SW480 (cell line): ENCODE results near the gene TSGA10.
A peak's percentile ranks its signal among the peaks of the same experiment; 100 is the strongest.
"Not testable (repeated sequence)": the region's sequence is repeated elsewhere in the genome, so short reads cannot be mapped to it uniquely, and the experiment has no call there.

Experiments used
- DNase-seq: peaks from one replicate; pipeline ENCODE4 v3.0.0-alpha.2; 2016; ENCODE audit warnings: low spot score

TSGA10 gene

DNA sequence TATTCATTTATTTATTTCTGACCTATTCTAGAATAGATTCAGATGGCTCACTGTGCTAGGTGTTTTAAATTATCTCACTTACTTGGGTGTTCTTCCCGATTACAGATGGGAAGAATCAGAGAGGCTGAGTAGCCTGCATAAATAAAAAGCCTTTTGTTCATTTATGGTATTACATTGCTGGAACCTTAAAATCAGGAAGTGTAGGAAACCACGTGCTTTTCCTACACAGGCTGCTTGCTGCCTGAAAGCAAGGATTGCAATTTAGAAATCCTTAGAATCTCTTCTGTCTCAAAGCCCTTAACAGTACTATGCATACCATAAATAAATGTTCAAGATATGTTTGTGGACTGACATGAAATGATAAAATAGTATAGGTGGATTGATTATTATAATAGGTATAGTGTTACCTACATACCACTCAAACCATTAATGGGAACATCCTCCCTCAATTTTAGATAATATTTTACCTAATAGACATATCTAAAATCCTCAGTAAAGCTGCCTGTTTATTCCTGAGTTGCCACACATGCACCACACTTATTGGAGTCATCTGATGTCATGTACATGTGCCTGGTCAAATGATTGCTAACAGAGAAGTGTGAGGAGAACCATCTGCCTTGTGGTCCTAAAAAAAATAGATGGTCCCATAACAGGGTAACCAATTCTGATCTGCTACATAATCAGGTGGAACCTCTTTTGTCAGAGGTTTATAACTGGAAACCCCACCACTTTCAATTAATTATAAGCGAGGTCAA is 86.7 kb downstream of the TSGA10 start:
- no peak for DNase-seq

DNA sequence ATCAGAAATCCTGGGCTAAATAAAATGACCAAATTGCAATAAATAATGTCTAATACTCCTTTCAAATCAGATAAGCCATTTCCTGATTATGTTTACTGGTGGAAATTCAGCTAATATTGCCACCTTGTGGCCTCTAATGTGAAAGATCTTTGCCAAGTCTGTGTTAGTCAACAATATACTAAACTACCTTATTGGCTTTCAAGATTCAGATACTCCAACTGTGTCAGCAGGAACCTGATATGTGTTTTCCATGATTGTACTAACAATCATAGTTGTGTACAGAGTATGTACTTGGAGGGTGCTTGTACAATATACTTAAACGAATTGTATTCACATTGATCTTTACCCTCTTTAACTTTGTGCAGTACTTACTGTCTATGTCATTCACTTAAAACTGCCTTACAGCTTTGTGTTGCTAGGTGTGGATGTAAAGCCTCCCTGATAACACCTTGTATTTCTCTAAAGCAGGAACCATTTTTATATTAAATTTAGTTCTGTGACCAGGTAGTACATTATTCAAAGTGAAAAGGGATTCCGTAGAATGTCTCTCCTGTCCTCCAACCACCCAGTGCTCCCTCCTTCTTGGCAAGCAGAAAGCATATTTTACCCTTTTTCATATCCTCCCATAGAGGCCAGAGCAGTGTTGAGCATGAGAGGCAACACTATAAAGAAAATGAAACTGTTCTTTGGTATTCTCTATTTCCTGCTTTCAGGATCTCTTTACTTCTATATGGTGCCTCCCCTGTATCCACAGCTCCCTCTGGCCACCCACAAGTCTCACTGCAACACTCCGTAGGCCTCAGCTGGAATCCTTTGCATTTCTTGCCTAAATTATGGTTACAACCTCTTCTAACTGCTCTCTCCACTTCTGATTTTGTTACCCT is 88.4 kb downstream of the TSGA10 start:
- DNase-seq: peak; percentile 70

DNA sequence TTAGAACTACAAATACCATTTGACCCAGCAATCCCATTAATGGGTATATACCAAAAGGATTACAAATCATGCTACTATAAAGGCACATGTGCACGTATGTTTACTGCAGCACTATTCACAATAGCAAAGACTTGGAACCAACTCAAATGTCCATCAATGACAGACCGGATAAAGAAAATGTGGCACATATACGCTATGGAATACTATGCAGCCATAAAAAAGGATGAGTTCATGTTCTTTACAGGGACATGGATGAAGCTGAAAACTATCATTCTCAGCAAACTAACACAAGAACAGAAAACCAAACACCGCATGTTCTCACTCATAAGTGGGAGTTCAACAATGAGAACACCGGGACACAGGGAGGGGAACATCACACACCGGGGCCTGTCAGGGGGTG is 105.6 kb downstream of the TSGA10 start:
- DNase-seq: not testable (repeated sequence)

DNA sequence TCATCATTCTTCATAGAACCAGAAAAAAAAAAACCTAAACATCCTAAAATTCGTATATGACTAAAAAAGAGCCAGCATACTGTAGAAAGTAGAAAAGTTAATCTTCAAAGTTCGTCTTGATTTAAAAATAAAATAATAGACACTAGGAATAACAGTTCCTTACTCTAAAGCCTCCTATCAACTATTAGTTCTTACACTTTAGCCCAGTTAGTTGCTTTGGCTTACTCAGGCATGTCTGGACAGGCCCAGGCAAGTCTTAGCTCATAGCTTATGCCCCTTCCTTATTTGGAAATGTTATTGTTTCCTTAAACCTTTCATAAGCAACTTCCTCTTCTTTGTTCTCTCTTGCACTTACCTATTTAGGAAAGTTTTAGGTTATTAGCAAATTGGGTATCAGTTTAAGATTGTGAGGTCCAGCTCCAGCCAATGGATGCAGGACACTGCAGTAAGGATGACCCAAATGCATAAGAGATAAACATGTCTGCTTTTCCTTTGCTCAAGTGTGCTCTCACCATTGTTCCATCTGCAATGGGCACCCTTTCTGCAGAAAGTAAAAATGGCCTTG is 113.9 kb downstream of the TSGA10 start:
- not testable (repeated sequence) for DNase-seq

DNA sequence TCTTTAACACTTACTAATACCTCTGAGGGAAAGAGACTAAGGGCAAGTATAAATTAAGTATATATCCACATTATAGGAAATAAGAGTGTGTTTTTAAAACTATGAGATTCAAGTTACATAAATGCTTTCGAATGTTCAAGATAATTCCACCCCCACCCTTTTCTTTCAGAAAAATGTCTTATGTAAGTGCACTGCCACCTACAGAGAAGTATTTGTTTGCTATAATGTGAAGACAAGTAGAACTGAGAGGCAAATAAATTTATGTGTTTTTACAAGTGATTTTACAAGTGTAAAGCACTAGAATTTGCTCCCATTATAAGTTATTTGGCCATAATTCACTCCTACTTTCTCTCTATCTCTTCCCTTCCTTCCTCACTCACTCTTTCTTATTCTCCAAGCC is 118.8 kb downstream of the TSGA10 start:
- DNase-seq: no peak

DNA sequence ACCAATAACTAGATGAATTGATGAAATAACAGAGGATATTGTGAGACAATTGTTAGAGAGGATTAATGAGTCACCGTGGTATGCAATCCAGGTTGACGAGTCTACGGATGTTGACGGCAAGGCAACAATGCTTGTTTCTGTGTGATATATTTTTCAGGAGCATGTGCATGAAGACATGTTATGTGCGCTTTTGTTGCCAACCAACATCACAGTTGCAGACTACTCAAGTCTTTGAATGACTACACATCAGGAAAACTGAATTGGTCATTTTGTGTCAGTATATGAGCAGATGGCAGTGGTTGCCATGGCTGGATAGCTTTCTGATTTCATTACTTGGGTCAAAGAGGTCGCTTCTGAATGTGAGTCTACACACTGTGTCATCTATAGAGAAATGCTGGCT is 122.0 kb downstream of the TSGA10 start:
- DNase-seq: peak; percentile 25

DNA sequence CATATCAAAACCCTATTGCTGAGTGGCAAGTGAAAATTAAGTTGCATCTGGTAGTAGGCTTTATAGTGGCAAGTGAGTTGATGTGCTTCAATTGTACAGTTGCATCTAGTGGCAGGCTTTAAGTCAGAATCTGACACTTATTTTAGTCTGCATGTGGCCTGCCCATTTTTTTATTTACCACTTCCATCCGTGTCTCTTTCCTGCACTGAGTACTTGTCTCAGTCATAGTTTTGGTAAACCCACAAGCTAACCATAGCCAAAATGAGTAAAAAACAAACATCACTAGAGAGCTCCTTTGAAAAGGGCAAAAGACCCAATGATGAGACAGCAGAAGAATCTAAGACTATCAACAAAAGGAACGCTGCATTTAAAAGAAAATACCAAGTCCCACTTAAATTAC is 122.7 kb downstream of the TSGA10 start:
- no peak for DNase-seq

DNA sequence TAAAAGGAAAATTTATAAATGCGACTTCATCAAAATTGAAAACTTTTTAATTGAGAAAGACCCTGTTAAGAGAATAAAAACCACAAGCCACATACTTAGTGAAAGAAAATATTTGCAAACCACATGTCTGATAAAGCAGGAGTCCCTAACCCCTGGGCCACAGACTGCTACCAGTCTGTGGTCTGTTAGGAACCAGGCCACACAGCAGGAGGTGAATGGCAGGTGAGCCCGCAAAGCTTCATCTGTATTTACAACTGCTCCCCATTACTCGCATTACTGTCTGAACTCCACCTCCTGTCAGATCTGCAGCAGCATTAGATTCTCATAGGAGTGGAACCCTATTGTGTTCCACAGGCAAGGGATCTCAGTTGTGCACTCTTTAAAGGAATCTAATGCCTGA is 123.3 kb downstream of the TSGA10 start:
- DNase-seq: no peak

DNA sequence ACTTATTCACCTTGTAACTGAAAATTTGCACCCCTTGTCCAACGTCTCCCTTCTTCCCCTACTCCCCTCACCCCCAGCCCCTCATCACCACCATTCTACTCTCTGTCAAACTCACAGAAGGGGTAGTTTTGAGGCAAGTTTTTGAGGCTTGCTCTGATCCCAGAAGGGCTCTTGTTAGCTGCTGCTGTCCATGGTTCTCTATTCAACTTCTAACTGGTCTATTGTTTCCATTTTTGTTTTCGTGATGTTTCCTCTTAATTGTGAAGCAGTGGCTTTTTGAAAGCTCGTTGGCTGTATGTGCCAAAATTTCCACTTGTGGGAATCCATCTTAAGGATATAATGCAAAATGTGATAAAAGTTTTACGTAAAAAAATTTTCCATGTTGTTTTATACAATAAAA is 126.2 kb downstream of the TSGA10 start:
- DNase-seq: no peak

DNA sequence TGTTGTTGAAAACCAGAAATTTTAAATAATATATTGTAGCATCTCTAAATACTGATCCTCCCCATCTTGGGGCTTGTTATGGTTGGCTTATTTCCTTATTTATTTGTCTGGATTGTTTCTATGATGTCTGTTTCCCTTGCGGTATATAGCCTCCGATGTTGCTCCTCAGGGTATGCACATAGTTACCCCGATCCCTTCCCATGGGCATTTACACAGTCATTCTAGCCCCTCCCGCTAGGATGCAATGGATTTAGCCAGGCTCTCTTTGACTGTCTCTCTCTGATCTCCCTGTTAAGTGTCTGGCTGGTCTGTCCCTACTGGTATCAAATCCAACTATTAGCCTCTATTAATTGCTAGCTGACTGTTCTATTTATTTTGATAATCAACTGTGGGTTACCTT is 126.9 kb downstream of the TSGA10 start:
- DNase-seq: no peak

DNA sequence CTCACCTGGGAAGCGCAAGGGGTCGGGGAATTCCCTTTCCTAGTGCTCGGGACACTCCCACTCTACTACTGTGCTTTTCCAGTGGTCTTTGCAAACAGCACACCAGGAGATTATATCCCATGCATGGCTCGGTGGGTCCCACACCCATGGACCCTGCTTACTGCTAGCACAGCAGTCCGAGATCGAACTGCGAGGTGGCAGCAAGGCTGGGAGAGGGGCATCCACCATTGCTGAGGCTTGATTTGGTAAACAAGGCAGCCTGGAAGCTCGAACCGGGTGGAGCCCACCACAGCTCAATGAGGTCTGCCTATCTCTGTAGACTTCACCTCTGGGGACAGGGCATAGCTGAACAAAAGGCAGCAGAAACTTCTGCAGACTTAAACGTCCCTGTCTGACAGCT is 154.0 kb downstream of the TSGA10 start:
- no peak for DNase-seq

DNA sequence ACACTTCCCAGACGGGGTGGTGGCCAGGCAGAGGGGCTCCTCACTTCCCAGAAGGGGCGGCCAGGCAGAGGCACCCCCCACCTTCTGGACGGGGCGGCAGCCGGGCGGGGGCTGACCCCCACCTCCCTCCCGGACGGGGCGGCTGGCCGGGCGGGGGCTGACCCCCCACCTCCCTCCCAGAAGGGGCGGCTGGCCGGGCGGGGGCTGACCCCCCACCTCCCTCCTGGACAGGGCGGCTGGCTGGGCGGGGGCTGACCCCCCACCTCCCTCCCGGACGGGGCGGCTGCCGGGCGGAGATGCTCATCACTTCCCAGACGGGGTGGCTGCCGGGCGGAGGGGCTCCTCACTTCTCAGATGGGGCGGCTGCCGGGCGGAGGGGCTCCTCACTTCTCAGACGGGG is 166.0 kb downstream of the TSGA10 start:
- DNase-seq: not testable (repeated sequence)

DNA sequence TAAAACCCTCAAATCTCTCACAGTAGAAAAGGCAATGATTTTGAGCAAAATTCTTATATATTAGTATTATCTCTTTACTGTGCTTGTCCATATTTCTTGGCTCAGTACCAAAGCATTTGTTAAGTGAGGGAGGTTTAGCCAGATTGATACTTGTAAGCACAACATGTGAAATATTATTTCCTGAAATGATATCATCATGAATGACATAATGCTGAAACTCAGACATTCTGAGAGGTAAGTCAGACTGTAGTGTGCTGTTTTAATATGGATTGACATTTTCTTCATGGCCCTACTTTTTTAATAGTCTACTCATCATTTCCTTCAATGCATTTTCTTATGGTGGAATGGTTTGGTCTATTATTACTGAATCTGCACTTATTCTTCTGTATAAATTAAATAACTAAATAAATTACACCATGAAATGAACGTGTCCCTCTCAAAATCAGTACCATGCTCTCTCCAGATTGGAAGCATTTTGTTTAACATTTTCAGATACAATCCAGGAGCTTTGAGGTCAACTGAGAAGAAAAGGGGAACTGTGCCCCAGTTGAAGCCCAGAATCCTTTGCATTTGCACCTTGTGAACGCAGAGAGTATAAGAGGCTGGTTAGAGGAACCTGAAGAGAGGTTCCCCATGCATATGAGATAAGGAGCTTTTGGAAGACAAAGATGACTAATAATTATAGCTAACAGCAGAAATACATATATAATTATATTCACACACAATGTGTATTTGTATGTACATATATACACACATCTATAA is 168.7 kb downstream of the TSGA10 start:
- no peak for DNase-seq

DNA sequence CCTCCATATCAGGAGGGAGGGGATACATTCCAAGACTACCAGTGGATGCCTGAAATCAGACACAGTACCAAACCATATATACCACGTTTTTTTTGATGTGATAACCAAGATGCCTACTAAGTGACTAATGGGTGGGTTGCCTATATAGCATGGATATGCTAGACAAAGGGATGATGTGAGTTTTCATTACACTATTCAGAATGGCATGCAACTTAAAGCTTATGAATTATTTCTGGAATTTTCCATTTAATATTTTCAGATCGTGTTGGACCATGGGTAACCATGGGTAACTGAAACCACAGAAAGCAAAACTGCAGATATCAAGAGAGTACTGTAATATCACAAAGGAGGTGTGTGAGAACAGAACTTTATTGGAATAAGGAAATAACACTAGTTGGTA is 179.1 kb downstream of the TSGA10 start:
- DNase-seq: no peak

DNA sequence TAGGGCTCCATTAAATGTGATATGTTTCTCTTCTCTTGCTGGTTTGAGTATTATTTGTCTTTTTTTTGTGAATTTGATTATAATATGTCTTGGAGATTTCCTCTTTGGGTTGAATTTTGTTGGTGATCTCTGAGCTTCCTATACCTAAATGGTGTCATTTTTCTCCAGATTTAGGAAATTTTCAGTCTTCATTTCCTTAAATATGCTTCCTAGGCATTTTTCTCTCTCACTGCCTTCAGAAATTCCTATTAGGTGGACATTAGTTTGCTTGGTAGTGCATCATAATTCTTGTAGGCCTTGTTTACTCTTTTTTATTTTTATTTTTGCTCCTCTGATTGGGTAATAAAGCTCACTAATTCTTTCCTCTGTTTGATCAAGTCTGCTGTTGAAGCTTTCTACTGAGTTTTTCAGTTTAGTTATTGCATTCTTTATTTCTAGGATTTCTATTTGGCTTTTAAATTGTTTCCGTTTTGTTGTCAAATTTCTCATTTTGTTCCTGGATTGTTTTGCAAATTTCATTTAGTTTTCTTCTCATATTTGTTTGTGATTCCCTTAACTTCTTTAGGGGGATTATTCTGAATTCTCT is 182.1 kb downstream of the TSGA10 start:
- DNase-seq: no peak

DNA sequence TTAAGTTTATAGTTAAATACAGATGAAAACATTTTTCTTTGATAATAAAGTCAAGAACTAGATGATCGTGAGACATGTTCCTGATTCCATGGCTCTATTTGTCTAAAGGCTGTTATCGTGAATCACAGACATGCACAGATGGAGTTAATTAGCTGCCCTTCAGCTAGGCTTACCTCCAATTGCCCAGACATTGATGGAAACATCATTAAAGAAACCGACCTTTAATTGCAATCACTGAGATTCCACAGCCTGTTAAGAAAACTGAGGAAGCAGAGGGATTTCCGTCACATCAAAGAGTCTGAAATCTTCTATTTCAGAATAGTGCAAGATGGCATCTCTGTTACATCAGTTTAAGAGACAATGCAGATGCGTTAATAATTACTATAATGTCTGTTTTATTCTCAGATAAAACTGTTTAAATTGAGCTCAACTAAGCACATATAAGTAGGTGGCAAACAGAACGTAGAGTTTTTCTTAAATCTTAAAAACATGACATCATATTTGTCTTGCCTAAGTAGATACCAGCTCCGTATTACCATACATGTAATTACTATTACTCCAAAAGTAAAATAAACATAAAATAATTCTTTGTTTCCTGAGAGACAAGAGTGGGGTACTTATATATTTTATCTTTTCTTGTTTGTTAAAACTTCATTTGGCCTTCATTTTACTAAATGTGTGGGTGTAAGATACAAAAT is 194.8 kb downstream of the TSGA10 start:
- no peak for DNase-seq

DNA sequence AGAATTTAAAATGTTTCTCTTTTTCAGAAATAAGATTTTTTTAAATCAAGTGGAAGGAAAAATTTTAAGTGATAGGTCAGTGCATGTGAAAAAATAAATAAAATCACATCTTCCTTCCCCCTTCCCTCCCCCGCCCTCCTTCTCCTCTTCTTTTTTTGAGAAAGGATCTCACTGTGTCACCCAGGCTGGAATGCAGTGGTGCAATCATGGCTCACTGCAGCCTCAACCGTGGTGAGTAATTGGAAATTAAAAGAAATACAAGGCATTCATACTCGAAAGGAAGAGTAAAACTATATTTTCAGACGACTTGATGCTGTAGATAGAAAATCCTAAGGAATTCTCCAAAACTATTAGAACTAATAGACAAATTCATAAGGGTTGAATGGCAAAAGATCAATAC is 201.8 kb downstream of the TSGA10 start:
- no peak for DNase-seq

DNA sequence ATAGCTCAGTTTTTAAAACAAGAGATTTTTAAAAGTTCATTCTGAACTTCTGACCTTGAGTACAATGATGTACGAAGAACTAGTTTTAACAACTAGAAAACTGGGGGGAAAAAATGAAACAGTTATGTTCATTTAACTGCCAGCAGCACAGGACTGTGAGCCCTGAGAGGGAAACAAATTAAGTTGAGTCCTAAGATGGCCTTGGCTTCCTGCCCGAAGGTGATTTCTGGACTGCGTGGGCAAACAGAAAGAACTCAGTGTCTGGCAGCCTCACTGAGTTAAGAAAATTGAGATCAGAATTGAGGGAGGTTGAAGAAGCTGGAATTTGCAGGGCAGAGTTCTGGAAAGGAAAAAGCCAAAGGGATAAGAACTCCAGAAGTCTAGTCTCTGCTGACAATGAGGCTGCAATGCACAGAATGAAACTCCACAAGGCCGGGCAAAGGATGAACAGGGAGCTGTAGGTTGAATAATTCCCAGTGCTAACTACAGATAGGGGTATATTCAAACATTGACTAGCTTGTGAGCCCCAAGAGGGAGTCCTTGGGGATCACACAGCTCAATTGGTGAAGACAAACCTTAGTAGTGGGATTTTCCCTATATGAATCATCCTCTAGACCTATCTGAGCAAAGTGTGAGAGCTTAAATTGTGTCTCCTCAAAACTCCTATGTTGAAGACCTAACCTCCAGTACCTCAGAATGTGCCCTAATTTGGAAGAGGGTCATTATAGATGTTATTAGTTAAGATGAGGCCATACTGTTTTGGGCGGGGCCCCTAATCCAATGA is 205.6 kb downstream of the TSGA10 start:
- DNase-seq: no peak

DNA sequence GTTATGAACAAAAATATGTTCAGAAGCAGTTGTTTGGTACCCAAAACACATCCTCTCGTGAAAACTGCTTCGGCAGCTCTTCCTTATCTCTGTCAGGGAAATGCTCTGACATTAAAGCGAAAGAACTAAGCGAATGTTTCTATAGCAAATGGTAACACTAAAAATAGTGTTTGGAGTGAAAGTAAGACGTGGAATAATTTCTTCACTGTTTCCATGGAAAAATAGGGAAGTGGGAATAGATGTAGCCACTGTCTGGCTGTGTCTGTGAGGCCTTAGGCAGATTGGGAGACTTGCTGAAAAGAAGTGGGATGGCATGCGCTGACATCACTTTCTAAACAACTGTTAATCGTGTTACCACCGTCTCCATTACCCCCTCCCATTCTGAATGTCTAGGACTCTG is 207.2 kb downstream of the TSGA10 start:
- no peak for DNase-seq
